ENCODE measurements around the gene PRR36. TPM values are rescaled to one million over a fixed set of nuclear protein-coding genes. Genes with fewer than 3 reads are reported as not detected.

PRR36 gene
- total RNA-seq, 2 experiments from 2014 or later = 0.25 to 0.30 TPM

DNA sequence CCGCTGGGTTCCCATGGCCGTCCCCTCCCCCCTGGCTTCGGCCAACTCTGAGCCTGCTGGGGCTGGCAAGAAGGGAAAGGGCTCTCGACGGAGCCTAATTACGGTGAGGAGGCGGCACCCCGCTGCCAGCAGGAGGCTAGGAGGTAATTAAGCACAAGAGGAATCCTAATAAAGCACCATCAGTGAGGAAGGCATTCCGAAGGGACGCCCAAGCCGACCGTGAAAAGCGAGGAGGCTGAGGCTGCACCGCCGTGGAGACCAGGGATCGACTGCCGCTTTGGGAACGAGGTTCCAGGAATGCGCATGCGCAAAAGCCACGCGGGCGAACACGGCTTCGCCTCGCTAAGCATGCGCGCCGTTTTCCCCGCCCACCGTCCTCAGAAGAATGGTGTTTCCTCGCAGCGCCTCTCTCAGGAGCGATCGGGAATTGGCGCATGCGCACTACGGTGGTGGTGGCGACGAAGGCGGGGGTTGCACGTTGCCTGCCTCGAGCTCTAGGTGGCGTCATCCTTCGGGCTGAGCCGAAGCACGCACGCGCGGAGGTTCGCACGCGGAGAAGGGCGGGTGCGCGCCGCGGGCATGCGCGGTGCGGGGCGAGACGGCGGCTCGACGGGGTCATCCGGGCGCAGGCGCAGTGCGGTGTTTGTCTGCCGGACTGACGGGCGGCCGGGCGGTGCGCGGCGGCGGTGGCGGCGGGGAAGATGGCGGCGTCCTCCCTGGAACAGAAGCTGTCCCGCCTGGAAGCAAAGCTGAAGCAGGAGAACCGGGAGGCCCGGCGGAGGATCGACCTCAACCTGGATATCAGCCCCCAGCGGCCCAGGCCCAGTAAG lies 29.3 kb upstream of the PRR36 start, which contains the start of gene MAP2K7:
Gene MAP2K7, plus strand, starts transcription at position 634 of the 830 bp plus-strand sequence. Its CDS starts 68 bp downstream, at position 702.
- H3K4me1 ChIP-seq (ENCODE audit: insufficient read depth, low read length) = peaks cover 48% of the 10 kb centered on the region
- ATAC-seq (ENCODE audit: poor library complexity) (peak; percentile 87), DNase-seq (peak; percentile 100)
- ChIA-PET CTCF (interaction anchor here (0.6 to 3.5 kb wide), 13 partner anchors 12 to 1543 kb away, joined by 3 to 26 read pairs (median 4); partner anchors contain the start of genes PRR36, SNAPC2, TIMM44 and TRAPPC5), POLR2A (interaction anchor here (0.5 to 2.2 kb wide), 21 partner anchors 8 to 554 kb away, joined by 3 to 116 read pairs (median 3); partner anchors contain the start of genes ARHGEF18, PET100, PNPLA6 and SNAPC2)
- intact Hi-C loops (cut with DNase I, micrococcal nuclease) = loop anchor here in 1 of 2 experiments (1.0 to 10.0 kb wide), 4 partner anchors 17 to 369 kb away; partner anchors contain the start of genes PNPLA6, SNAPC2 and TIMM44
- Mint-ChIP-seq H3K27ac (peak within 1 kb of the TSS; percentile 89), H3K4me3 (peak within 1 kb of the TSS; percentile 92), H3K27me3 (peaks cover 6% of the 10 kb centered on the region), H3K9me3 (no peaks in the 10 kb centered on the region), H3K4me1 (ENCODE audit: low read depth) (peaks cover 26% of the 10 kb centered on the region), H3K36me3 (ENCODE audit: low read depth) (peaks cover 23% of the 10 kb centered on the region)
- peak within 1 kb of the TSS; percentile 85 for H3K4me3 ChIP-seq (ENCODE audit: low read length)
- peak within 1 kb of the TSS; percentile 68 to 87 for H3K27ac ChIP-seq (ENCODE audit: low read depth in 1 of 2, low read length in 2 of 2)
- TF ChIP-seq, protein P1, sequence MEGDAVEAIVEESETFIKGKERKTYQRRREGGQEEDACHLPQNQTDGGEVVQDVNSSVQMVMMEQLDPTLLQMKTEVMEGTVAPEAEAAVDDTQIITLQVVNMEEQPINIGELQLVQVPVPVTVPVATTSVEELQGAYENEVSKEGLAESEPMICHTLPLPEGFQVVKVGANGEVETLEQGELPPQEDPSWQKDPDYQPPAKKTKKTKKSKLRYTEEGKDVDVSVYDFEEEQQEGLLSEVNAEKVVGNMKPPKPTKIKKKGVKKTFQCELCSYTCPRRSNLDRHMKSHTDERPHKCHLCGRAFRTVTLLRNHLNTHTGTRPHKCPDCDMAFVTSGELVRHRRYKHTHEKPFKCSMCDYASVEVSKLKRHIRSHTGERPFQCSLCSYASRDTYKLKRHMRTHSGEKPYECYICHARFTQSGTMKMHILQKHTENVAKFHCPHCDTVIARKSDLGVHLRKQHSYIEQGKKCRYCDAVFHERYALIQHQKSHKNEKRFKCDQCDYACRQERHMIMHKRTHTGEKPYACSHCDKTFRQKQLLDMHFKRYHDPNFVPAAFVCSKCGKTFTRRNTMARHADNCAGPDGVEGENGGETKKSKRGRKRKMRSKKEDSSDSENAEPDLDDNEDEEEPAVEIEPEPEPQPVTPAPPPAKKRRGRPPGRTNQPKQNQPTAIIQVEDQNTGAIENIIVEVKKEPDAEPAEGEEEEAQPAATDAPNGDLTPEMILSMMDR (IDR thresholded peaks at IDR 0.05) = peak; percentile 73
- peaks cover 24% of the 10 kb centered on the region for H3K36me3 ChIP-seq (ENCODE audit: insufficient read depth, low read length)
- no peaks in the 10 kb centered on the region for H3K9me3 ChIP-seq (ENCODE audit: control insufficient read depth in 1 of 2, insufficient read depth in 1 of 2, low read length in 2 of 2)
- no peaks in the 10 kb centered on the region for H3K27me3 ChIP-seq (ENCODE audit: control insufficient read depth in 1 of 2, insufficient read depth in 2 of 2, low read length in 2 of 2)

- peak overlapping the region; percentile 92 for H3K4me3 Mint-ChIP-seq
- no peak for DNase-seq
- no peaks in the 10 kb centered on the region for H3K9me3 ChIP-seq (ENCODE audit: control insufficient read depth in 1 of 2, insufficient read depth in 1 of 2, low read length in 2 of 2)
- ChIA-PET POLR2A (interaction anchor here (0.5 to 2.2 kb wide), 17 partner anchors 9 to 554 kb away, joined by 3 to 116 read pairs (median 3); partner anchors contain the start of genes ARHGEF18, PET100, PNPLA6 and SNAPC2), CTCF (interaction anchor here (1.0 to 3.5 kb wide), 5 partner anchors 15 to 222 kb away, joined by 4 to 26 read pairs (median 10); partner anchors contain the start of gene TRAPPC5)
- H3K4me3 ChIP-seq (ENCODE audit: low read length) = peak overlapping the region; percentile 71
- H3K36me3 ChIP-seq (ENCODE audit: insufficient read depth, low read length) = peaks cover 19% of the 10 kb centered on the region
- peaks cover 6% of the 10 kb centered on the region for H3K27me3 Mint-ChIP-seq
- no peak for ATAC-seq (ENCODE audit: poor library complexity)
- peaks cover 20% of the 10 kb centered on the region for H3K36me3 Mint-ChIP-seq (ENCODE audit: low read depth)
- H3K27ac ChIP-seq (ENCODE audit: low read depth in 1 of 2, low read length in 2 of 2) = peak overlapping the region; percentile 44 to 56
- H3K9me3 Mint-ChIP-seq = no peaks in the 10 kb centered on the region
- intact Hi-C loops (cut with DNase I, micrococcal nuclease) = loop anchor here in 1 of 2 experiments (2.0 to 10.0 kb wide), 3 partner anchors 30 to 368 kb away; partner anchors contain the start of genes PNPLA6 and TIMM44
- H3K4me1 Mint-ChIP-seq (ENCODE audit: low read depth) = peaks cover 26% of the 10 kb centered on the region
- peak overlapping the region; percentile 89 for H3K27ac Mint-ChIP-seq
- H3K4me1 ChIP-seq (ENCODE audit: insufficient read depth, low read length) = peaks cover 43% of the 10 kb centered on the region
- no peaks in the 10 kb centered on the region for H3K27me3 ChIP-seq (ENCODE audit: control insufficient read depth in 1 of 2, insufficient read depth in 2 of 2, low read length in 2 of 2)
- TF ChIP-seq, protein P1 (IDR thresholded peaks at IDR 0.05) = no peak
Observed at GRCh38 chr19:7902796-7903243, 28.6 kb upstream of the PRR36 start.

- ATAC-seq (ENCODE audit: poor library complexity) (no peak), DNase-seq (no peak)
- ChIA-PET CTCF (interaction anchor here (1.6 to 3.5 kb wide), 2 partner anchors 16 to 32 kb away, joined by 10 to 22 read pairs; no protein-coding TSS in a partner anchor), POLR2A (interaction anchor here (1.4 kb wide), 1 partner anchor 20 kb away, joined by 3 read pairs; no protein-coding TSS in a partner anchor)
- peaks cover 8% of the 10 kb centered on the region for H3K36me3 ChIP-seq (ENCODE audit: insufficient read depth, low read length)
- Mint-ChIP-seq H3K4me3 (no peak overlapping the region), H3K4me1 (ENCODE audit: low read depth) (peaks cover 26% of the 10 kb centered on the region), H3K36me3 (ENCODE audit: low read depth) (peaks cover 20% of the 10 kb centered on the region), H3K27ac (no peak overlapping the region), H3K9me3 (no peaks in the 10 kb centered on the region), H3K27me3 (peaks cover 6% of the 10 kb centered on the region)
- no peak overlapping the region for H3K27ac ChIP-seq (ENCODE audit: low read depth in 1 of 2, low read length in 2 of 2)
- H3K4me3 ChIP-seq (ENCODE audit: low read length) = no peak overlapping the region
- H3K4me1 ChIP-seq (ENCODE audit: insufficient read depth, low read length) = peaks cover 32% of the 10 kb centered on the region
- intact Hi-C loops (cut with DNase I, micrococcal nuclease) = loop anchor here in 1 of 2 experiments (5.0 to 10.0 kb wide), 2 partner anchors 41 to 367 kb away; partner anchors contain the start of genes PNPLA6 and TIMM44
- no peaks in the 10 kb centered on the region for H3K9me3 ChIP-seq (ENCODE audit: control insufficient read depth in 1 of 2, insufficient read depth in 1 of 2, low read length in 2 of 2)
- TF ChIP-seq, protein P1 (IDR thresholded peaks at IDR 0.05) = no peak
- H3K27me3 ChIP-seq (ENCODE audit: control insufficient read depth in 1 of 2, insufficient read depth in 2 of 2, low read length in 2 of 2) = no peaks in the 10 kb centered on the region
Observed at GRCh38 chr19:7901337-7901736, 27.1 kb upstream of the PRR36 start.

Measured in CD4-positive, alpha-beta T cell (primary cell).